Left hindlimb (tissue), 1 donor: Measurements from ENCODE around the gene CD22.
"Not testable (repeated sequence)": the region's sequence is repeated elsewhere in the genome, so short reads cannot be mapped to it uniquely, and the experiment has no call there.

Experiments
- DNase-seq: peaks from one replicate; pipeline ENCODE4 v3.0.0-alpha.2; 2018

CD22 gene

DNA sequence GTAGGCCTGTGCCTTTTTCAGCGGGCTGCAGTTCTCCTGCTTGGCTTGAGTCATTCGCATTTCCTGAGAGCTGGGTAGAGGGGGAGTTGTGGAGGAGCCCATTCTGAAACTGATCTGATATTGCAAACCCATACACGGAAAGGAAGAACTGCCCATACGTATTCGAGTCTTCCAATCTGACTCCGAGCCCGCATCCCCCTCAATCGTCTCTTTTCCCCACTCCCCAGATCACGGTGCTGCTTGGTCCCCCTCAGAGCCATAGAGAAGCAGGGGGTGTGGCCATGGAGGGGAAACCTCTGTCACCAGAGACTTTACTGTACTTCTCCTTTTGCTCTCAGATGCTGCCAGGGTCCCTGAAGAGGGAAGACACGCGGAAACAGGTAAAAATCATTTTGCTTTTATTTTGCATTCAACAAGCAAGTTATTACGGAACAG lies at the start of gene CD22:
CD22 (plus strand) TSS at position 337 of the 435 bp plus-strand sequence. CDS start 2,854 bp downstream, outside the sequence.
- no peak for DNase-seq

DNA sequence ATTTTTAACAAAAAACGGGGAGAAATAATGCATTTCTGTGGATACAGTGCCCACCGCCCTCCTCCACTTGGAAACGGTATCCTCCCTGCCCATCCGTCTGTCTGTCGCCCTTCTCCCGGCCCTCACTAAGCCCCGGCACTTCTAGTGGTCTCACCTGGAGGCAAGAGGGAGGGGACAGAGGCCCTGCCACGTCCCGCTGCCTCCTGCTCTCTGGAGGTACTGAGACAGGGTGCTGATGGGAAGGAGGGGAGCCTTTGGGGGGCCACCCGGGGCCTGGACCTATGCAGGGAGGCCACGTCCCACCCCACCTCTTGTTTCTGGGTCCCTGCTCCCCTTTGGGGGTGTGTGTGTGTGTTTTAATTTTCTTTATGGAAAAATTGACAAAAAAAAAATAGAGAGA lies 49.6 kb upstream of the CD22 start:
- DNase-seq: no peak

DNA sequence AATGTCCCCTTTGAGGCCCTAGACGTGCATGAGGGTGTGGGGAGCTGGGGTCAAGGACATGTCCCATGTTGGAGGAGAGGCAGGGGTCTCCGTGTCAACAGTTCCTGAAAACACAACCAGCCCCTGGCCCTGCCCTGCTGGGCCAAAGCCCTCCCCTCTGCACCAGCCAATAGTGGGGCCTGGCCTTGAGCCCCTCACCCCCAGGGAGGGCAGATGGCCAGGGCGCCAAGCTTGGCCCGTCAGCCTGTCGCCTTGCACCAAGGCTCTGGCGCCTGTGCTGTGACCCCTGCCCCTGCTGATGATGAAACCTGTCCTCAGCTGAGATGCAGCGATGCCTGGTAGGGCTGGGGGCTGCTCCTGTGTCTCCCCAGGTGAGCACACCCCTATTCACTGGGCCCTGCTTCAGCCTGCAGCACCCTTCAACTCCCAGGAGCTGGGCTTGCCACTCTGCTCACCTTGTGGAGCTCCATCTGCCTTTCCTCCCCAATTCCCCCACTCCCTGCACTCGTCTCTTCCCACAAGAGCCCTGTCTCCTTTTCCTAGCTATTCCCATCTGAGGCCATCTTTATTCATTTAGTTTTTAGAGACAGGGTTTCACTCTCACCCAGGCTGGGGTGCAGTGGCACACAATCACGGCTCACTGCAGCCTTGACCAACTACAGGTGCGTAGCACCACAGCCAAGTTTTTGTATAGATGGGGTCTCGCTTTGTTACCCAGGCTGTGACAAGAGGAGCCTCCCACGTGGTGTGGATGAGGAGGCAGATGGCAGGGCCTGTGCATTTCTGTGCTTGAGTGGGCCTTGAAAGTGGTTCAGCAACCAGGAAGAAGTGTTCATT lies 48.8 kb upstream of the CD22 start:
- no peak for DNase-seq

DNA sequence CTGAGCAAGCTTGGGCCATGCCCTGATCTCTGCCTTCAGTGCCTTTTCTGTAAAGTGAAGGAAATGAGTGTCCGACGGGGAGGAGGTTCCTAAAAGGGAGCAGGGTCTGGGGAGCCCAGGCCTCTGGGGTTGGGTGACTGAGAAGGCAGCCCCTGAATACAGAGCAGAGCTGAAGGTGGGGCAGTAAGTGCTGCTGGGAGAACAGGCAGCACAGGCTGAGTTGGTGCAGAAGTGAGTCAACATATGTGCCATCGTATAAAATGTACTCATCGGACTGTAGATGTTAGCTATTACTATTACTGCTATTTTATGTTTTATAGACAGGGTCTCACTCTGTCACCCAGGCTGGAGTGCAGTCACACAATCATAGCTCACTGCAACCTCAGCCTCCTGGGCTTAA lies 47.7 kb upstream of the CD22 start:
- DNase-seq: no peak

DNA sequence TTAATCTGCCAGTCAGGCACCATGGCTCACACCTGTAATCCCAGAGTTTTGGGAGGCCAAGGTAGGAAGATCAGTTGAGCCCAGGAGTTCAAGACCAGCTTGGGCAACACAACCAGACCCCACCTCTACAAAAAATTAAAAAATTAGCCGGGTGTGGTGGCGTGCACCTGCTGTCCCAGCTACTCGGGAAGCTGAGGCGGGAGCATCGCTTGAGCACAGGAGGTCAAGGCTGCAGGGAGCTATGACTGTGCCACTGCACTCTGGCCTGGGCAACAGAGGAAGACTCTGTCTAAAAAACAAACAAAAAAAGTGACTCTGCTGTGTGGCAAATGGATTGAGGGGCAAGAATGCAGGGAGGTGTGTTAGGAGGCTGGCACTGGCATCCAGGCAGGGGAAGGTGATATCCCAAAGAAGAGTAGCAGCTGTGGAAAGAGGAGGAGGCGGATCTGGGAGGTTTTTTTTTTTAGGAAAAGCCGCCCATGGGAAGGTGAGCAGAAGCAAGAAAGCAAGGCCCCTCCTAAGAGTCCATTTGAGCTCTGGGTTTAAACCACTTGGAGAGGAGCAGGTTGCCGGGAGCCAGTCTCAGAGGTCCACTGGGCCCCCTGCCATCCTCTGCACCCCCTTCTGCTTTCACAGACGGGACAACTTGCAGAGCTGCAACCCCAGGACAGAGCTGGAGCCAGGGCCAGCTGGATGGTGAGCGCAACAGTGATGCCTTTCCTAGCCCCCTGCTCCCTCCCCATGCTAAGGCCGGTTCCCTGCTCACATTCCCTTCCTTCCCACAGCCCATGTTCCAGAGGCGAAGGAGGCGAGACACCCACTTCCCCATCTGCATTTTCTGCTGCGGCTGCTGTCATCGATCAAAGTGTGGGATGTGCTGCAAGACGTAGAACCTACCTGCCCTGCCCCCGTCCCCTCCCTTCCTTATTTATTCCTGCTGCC lies 44.6 kb upstream of the CD22 start:
- DNase-seq: no peak

GRCh38 chr19:35285095-35285449 lies 43.9 kb upstream of the CD22 start:
- DNase-seq: no peak

DNA sequence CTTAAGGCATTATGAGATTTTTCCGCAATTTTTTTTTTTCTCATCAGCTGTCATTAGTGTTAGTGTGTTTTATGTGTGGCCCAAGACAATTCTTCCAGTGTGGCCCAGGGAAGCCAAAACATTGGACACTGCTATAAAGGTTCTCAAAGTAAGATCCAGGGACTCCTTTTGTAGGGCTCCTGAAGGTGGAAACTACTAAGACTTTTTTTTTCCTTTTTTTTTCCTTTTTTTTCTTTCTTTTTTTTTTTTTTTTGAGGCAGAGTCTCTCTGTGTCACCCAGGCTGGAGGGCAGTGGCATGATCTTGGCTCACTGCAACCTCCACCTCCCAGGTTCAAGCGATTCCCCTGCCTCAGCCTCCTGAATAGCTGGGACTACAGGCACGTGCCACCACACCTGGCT lies 43.5 kb upstream of the CD22 start:
- DNase-seq: not testable (repeated sequence)

DNA sequence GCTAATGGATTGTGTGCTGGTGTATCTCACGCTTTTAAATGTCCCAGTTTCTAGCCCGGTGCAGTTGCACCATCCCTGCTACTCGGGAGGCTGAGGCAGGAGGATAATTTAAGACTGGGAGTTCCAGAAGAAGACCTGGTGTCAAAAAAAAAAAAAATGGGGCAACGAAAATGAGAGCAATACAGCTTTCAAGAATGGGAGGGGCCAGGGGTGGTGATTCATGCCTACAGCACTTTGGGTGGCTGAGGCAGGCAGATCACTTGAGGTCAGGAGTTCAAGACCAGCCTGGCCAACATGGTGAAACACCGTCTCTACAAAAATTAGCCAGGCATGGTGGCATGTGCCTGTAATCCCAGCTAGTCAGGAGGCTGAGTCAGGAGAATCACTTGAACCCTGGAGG lies 42.9 kb upstream of the CD22 start:
- not testable (repeated sequence) for DNase-seq

- no peak for DNase-seq
These were observed 41.3 kb upstream of the CD22 start for GRCh38 chr19:35287713-35288112.

DNA sequence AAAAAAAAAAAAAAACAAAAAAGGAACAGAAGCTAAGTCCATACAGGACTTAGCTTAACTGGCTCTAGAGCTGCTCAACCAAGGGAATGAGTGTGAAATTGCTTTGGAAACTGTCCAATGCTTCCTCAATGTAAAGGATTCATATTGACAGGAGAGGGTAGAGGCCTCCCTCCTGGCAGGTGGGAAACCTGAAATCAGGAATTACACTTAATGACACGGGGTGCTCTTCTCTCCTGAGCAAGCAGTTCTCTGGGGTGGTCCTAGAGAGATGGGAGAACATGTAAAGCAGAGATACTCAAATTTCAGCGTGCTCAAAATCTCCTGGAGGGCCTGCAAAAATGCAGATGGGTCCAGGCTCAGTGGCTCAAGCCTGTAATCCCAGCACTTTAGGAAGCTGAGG lies 40.7 kb upstream of the CD22 start:
- DNase-seq: no peak

GRCh38 chr19:35288906-35289305 lies 40.1 kb upstream of the CD22 start:
- DNase-seq: no peak

- no peak for DNase-seq
These were observed 38.4 kb upstream of the CD22 start for GRCh38 chr19:35290381-35291127.

GRCh38 chr19:35291259-35291658 lies 37.7 kb upstream of the CD22 start:
- DNase-seq: no peak

DNA sequence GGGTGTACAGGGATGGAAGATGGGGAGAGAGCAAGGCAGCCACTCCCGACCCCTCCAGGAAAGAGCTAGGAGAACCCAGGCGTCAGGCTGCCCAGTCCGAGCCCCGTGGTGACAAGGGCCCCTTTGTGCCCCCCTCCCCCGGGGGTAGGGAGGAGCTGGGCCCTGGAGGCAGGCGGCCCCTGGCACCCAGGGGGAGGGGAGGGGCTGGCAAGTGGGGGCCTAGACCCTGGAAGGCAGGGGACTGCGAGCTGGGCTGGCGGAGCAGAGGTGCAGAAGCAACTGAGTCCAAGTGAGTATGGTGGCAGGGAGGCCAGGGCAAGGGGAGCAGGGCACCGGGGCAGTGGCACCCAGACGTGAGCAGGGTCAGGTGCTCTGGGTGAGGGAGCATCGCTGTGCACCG lies 37.1 kb upstream of the CD22 start, which contains the start of gene MAG:
MAG (plus strand) TSS at position 246 of the 400 bp plus-strand sequence. CDS start 3,248 bp downstream, outside the sequence.
- no peak for DNase-seq

DNA sequence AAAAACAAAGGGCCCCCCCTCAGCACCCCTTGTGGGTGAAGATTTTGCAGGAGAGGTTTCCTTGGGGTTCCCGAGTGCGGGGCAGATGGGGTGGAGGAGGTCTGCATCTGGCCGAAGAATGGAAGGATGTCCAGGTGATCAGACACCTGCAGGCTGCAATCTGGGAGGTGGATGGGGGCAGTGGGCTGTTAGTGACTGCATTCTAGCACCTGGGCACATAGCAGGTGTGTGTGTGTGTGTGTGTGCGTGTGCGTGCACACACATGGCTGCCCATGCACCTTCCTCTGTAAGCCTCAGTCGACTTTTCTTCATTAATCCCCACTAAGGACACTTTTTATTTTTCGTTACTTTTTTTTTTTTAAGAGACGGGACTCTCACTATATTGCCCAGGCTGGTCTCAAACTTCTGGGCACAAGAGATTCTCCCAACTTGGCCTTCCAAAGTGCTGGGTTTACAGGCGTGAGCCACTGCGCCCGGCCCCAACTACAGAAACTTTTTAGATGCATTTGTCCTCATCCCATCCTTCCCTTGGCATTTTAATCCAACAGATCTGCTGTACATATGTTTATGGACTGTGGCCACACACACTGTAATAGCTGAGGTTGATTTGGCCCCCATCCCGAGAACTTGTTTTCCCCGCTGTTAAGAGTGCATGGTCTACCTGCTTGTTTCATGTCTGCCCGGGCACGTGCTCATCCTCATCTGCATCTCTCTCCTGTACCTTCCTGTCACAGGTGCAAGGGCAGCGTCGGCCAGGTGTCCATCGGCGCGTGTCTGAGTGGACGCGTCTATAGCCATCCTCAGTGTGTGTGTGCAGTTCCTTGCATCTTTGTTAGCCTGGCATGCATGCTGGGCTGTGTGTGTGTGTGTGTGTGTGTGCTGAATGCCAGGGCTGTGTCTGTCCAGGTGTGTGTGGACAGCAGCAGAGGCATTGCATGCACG lies 36.3 kb upstream of the CD22 start:
- no peak for DNase-seq

GRCh38 chr19:35293363-35293739 lies 35.6 kb upstream of the CD22 start:
- DNase-seq: no peak

GRCh38 chr19:35293808-35294207 lies 35.2 kb upstream of the CD22 start:
- DNase-seq: no peak

DNA sequence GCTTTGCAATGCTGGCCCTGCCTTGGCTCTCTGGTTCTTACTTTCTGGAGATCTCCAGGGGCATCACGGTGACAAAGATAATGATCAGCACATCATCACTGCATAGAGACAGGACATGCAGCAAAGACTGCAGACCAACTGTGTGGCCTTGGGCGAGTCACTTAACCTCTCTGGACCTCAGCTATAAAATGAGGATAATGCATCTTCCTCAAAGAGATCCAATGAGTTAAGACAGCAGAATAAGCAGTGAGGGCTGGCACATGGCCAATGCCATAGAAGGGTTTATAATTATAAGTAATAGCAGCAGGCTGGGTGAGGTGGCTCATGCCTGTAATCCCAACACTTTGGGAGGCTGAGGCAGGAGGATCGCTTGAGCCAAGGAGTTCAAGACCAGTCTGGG lies 34.7 kb upstream of the CD22 start:
- DNase-seq: no peak

DNA sequence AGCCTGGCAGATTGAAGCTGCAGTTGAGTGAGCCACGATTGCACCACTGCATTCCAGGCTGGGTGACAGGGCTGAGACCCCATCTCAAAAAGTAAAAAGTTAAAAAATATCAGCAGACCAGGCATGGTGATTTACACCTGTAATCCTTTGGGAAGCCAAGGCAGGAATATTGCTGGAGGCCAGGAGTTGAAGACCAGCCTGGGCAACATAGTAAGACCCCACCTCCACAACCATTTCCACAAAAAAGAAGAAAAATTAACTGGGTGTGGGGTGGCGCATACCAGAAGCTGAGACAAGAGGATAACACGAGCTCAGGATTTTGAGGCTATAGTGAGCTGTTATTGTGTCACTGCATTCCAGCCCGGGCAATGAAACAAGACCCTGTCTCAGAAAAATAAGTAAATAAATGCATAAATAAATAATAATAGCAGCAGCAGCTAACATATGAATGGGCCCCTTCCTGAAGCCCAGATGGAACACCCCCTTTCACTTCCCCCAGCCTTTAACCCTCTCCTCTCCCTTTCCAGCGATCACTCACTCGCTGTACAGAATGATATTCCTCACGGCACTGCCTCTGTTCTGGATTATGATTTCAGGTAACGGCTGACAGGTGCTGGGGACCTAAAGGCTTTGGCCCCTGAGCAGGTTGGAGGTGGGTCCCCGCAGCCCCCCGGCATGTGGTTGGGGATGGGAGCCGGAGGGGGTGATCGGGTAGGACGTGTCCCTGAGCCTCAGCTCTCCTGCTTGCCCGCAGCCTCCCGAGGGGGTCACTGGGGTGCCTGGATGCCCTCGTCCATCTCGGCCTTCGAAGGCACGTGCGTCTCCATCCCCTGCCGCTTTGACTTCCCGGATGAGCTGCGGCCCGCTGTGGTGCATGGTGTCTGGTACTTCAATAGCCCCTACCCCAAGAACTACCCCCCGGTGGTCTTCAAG lies 33.9 kb upstream of the CD22 start:
- DNase-seq: no peak

DNA sequence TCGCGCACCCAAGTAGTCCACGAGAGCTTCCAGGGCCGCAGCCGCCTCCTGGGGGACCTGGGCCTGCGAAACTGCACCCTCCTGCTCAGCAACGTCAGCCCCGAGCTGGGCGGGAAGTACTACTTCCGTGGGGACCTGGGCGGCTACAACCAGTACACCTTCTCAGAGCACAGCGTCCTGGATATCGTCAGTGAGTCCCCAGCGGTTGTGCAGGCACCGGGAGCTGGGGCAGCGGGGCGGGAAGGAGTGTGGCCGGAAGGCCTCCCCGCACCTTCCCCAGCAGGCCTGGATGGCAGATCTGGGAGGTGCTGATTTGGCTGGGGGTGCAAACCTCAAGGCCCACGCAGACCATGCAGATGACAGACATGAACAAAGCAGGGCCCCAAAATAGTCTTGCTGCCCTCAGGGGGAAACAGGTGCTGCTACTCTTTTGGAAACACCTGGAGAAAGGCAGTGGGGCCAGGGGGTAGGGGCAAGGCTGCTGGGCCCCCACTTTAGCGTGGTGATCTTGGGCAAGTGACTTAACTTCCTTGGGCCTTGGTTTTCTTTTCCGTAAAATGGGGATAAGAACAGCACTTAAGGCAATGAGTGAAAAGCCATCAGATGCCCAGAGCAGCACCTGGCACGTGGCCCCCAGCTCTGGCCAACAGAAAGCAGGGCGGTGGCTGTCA lies 33.1 kb upstream of the CD22 start:
- DNase-seq: no peak
